ENCODE measurements around the gene TNFRSF21.
"Not testable (repeated sequence)": the region's sequence is repeated elsewhere in the genome, so short reads cannot be mapped to it uniquely, and the experiment has no call there.

TNFRSF21 gene

GRCh38 chr6:47321577-47321976 is 11.9 kb upstream of the TNFRSF21 start:
- no peak for DNase-seq

DNA sequence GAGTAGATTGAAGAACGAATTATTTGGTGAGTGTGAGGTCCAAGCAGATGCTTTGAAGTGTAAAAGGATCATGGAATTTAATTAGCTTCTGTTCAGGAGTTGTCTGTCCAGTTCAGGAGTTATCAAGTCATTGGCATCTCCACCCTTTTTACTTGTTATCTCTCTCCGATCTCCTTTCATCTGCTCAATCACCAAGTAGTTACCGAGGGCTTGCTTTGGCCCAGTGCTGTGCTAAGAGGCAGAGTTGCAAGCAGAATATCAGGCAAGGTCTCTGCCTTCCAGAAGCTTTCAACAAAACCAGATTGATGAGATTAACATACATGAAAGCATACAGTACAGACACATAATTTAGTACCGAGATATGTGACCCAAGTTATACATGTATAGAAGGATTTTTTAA is 10.2 kb upstream of the TNFRSF21 start:
- DNase-seq = no peak

DNA sequence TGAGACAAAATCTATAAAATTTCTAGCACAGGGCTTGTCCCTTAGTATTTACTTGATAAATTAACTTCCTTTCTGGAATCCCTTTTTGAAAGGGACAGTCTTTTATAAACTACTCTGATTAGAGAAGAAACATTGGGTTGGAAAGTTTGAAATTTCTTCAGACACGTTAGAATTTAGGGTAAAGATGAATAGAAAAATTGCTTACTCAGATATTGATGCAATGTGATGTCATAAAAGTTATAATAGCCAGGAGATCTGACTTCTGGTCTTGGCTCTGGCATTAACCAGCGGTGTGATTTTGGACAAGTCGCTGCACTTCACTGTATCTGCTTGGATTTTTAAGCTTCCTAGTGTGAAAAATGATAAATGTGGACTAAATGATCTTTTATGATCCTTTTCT is 9.7 kb upstream of the TNFRSF21 start:
- DNase-seq = no peak

GRCh38 chr6:47318236-47318989 is 8.7 kb upstream of the TNFRSF21 start:
- no peak for DNase-seq

DNA sequence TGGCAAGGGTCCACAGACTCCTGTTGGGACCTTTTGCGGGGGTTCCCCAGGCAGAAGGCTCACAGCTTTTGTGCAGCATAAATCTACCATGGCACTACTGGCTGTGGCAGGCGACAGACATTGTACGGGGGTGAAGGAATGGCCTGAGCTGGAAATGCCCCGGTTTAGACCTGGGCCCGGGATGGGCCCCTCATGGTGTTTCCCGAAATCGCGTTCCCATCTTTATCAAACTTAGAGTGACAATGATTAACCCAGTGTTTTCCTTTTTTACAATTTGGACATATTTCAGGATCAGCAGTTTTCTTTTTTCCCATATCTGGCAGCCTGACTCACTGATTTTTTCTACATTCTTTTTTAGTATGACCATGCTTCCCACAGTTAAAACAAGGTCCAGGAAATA is 5.5 kb upstream of the TNFRSF21 start:
- DNase-seq = not testable (repeated sequence)

GRCh38 chr6:47310131-47310480 is 401 bp upstream of the TNFRSF21 start:
- DNase-seq = no peak

DNA sequence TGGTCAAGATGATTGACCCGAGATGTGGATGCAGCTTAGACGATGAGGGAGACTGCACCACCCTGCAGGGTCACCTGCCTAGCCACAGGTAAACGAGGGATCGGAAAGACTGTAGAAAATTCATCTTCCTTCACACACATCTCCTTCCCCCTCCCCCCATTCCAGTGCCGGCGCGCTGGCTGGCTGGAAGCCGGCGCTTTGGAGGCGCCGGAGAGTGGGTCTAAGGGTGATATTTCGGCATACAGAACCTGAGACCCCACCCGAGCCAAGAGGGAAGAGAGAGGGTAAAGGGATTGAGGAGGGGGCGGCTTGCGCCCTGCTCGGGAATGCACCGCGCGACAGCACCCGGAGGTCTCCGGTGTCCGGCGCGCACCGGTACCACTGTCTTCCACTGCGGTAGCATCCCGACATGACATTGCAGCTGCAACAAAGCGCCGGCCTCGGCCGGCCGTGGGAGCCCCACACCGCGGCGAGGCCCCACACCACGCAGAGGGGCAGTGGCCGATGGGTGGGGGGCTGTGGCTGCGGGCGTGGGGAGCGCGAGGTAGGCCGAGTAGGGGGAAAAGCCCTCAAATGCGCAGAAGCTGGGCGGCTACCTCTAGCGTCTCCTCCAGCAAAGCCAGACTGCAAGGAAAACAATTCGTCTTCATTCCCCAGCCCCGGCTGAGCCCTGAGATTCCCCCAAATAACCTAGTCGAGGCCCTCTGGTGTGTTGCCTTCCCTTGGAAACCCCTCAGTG is 984 bp downstream of the TNFRSF21 start:
- no peak for DNase-seq

DNA sequence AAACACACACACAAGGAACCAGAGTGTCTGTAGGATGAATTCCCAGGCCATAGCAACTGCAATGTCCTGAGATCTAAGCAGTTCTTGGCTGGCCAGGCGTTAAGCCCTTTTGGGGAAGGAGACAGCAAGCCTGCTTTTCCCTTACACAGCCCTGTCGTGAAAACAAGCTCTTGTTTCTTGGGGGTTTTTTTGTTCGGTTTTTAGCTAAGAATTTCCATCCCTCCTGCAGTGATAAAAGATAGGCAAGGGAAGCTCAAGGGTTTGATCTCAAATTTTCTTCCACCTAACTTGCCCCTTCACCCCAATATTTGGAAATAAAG is 1.5 kb downstream of the TNFRSF21 start:
- DNase-seq = no peak

GRCh38 chr6:47307362-47308197 is 2.1 kb downstream of the TNFRSF21 start:
- no peak for DNase-seq

- DNase-seq = no peak
These were observed 2.8 kb downstream of the TNFRSF21 start for GRCh38 chr6:47306887-47307286.

- DNase-seq = no peak
These were observed 5.8 kb downstream of the TNFRSF21 start for GRCh38 chr6:47303861-47304260.

- no peak for DNase-seq
These were observed 6.4 kb downstream of the TNFRSF21 start for GRCh38 chr6:47303342-47303741.

DNA sequence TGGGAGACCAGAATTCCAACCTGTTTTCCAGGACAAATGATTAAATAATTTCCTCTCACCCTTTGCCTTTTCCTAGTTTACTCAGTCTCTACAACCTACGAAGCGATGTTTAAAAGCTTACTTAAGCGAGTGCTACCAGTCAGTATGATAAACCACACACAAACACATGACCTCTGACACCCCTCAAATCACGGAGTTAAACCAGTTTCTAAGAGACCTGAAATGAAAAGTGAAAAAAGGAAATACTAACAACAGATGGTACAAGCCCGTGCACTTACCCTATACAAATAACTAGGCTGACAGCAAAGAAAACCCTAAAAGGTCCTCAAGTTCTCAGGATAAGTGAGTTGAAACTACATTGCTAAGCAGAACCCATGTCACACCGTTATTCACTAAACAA is 7.7 kb downstream of the TNFRSF21 start:
- no peak for DNase-seq

GRCh38 chr6:47301441-47301840 is 8.3 kb downstream of the TNFRSF21 start:
- DNase-seq = no peak

DNA sequence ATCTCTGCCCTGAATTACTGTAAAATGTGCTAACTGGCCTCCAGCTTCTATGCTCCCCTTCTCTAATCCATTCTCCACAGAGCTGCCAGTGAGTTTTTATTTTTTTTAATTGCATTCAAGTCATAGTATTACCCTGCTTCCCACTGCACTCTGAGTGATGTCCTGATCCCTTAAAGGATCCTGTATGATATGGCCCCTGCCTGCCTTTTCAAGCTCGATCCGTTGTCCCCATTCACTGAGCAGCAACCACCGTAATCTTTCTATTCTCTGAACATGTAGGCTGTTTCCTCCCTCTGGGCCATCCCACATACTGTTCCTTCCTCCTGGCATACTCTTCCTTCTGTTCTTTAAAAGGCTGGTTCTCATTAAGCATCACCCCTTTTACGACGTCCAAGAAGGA is 9.3 kb downstream of the TNFRSF21 start:
- DNase-seq = no peak

GRCh38 chr6:47299965-47300364 is 9.7 kb downstream of the TNFRSF21 start:
- DNase-seq = no peak

- no peak for DNase-seq
These were observed 11.2 kb downstream of the TNFRSF21 start for GRCh38 chr6:47298475-47298874.

DNA sequence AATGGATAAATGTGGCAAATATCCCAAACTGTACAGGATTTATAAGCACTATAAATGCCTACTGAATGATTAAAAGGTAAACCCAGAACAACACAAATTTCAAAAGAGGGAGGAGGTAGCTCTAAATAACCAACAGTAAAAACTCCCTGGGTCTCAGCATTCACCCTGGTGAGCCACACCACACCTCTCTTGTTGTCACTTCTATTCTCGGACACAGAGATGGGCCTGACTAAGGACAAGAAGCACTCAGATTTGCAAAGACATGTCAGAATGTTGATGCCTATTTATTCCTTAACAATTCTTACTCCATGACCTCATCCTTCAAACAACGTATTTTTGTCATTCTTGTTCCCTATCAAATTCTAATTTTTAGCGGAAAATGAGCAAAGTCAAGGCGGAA is 14.7 kb downstream of the TNFRSF21 start:
- DNase-seq = no peak

DNA sequence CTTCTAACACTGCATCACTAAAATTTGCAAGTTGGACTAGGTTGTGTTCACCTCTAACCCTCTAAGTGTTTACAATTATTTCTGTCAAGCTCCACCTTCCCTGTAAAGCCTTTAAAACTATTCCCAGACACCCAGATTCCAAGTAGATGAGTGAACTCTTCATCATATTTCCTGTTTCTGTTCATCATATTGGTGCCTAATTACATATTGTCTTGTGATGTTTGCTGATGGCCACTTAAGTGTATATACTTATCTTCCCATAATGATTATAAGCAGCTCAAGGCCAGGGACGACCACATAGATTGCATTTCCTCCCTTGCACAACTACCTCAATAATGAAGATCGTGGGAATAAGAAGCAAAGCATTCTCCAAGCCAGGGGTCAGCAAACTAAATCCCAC is 16.8 kb downstream of the TNFRSF21 start:
- no peak for DNase-seq

GRCh38 chr6:47292027-47292426 is 17.7 kb downstream of the TNFRSF21 start:
- no peak for DNase-seq

GRCh38 chr6:47290124-47290834 is 19.4 kb downstream of the TNFRSF21 start:
- DNase-seq = no peak

DNA sequence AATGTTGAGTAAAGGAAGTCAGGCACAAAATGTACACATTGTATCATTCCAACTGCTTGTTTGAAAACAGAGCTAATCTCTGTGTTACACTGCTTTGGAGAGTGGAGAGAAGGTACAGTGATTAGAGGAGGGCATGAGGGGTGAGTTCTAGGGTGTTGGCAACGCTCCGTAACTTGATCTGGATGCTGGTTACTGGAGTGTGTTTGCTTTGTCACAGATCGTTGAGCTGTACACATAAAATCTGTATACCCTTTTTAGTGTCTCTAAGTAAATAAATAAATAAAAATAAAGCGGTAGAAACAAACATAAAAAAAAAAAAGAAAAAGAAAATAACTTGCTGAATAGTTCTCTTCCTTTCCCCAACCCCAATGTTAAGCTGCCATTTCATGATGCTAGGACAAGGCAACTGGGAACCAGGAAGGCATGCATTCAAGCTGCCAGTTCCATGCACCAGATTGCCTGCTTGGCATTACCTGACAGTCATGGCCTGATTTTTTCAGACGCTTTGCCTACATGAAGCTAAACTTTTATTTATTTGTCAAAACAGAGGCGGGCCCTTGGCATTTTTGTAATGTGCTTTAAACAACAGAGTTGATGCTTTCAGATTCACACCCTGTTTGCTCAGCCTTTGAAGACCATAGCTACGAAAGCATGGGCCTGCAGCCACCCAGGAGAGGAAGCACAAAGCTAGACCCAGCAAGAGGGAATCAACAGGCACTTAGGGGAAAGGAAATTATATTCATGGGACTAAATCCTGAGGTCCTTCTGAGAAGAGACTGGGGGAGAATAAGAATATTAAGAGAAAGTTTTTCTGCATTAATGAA is 21.2 kb downstream of the TNFRSF21 start:
- no peak for DNase-seq

Data from stimulated activated CD4-positive, alpha-beta T cell treated with anti-CD3 and anti-CD28 coated beads, Interleukin-2, amount 100 ng/mL, for 48 hours (primary cell).